HepG2 (cell line): ENCODE data around the gene PRDX4. TPM values are rescaled to one million over a fixed set of nuclear protein-coding genes. Genes with fewer than 3 reads are reported as not detected.
A peak's percentile ranks its signal among the peaks of the same experiment; 100 is the strongest.

Experiments
- ARID4A ChIP-seq: sonication (generic); formaldehyde crosslinking; IDR thresholded peaks from 2 replicates; pipeline ENCODE4 v1.5.0; 2020; ENCODE audit warnings: mild to moderate bottlenecking, missing genetic modification reagents, borderline replicate concordance
- BORCS8-MEF2B ChIP-seq: sonication (generic); formaldehyde crosslinking; IDR thresholded peaks from 2 replicates; pipeline ENCODE4 v1.8.0; 2022; ENCODE audit warnings: mild to moderate bottlenecking, missing genetic modification reagents
- CSRNP2 ChIP-seq: sonication (generic); formaldehyde crosslinking; conservative IDR thresholded peaks from 2 replicates; pipeline ENCODE4 v1.8.0; 2022; ENCODE audit warnings: low read depth, missing genetic modification reagents
- IRF9 ChIP-seq: sonication (generic); formaldehyde crosslinking; IDR thresholded peaks from 2 replicates; pipeline ENCODE4 v1.8.0; 2022; ENCODE audit warnings: missing genetic modification reagents, mild to moderate bottlenecking, borderline replicate concordance
- IRX3 ChIP-seq: sonication (generic); formaldehyde crosslinking; IDR thresholded peaks from 2 replicates; pipeline ENCODE4 v1.8.1; 2023; ENCODE audit warnings: mild to moderate bottlenecking, low read depth, missing genetic modification reagents, borderline replicate concordance
- NFE2L2 ChIP-seq: fragments of 150-350 bp; IDR thresholded peaks from 2 replicates; pipeline ENCODE4 v1.6.1; 2014; ENCODE audit warnings: low read length
- NFKB2 ChIP-seq: sonication (generic); formaldehyde crosslinking; IDR thresholded peaks from 2 replicates; pipeline ENCODE4 v1.4.0; 2020; ENCODE audit warnings: missing genetic modification reagents, borderline replicate concordance
- NR1H2 ChIP-seq: sonication (generic); formaldehyde crosslinking; IDR thresholded peaks from 2 replicates; pipeline ENCODE4 v1.8.1; 2022; ENCODE audit warnings: low read depth, missing genetic modification reagents, borderline replicate concordance
- RERE ChIP-seq: IDR thresholded peaks from 2 replicates; pipeline ENCODE4 v1.6.1; 2016; ENCODE audit warnings: low read depth, missing genetic modification reagents, missing compliant biosample characterization
- ZBTB2 ChIP-seq: sonication (generic); formaldehyde crosslinking; IDR thresholded peaks from 2 replicates; pipeline ENCODE4 v1.8.0; 2022; ENCODE audit warnings: low read depth, missing genetic modification reagents
- ZNF350 ChIP-seq: sonication (generic); formaldehyde crosslinking; IDR thresholded peaks from 2 replicates; pipeline ENCODE4 v1.4.0; 2020; ENCODE audit warnings: mild to moderate bottlenecking, low read depth, missing genetic modification reagents, borderline replicate concordance
- ZNF652 ChIP-seq: IDR thresholded peaks from 2 replicates; pipeline ENCODE4 v1.6.1; 2016; ENCODE audit warnings: low read depth, borderline replicate concordance
- polyA plus RNA-seq, 8 experiments: library from polyadenylated mRNA; depleted of rRNA in 3 of 8; stranded (reverse) in 7 of 8; unstranded in 1 of 8; fragments of >200 nt; fragmentation: Illumina TruSeq in 4 of 8; extraction: Trizol in 4 of 8; gene quantifications; 2 replicates each; pipeline versions ENCODE4 v1.2.1 to v1.2.3, GENCODE V29; 2011 to 2016; ENCODE audit warnings: low read depth in 4 of 8, missing spikeins in 1 of 8, mixed read lengths in 1 of 8; ENCODE audit not compliant: insufficient read depth in 1 of 8
- total RNA-seq, 5 experiments: library from RNA; depleted of rRNA; stranded (reverse); fragments of >200 nt; fragmentation: Illumina TruSeq; extraction: Trizol; gene quantifications; 2 replicates each; pipeline ENCODE4 v1.2.3, GENCODE V29; 2016; ENCODE audit warnings: low read depth in 1 of 5

Gene PRDX4
- total and polyA plus RNA-seq, 2 of the 13 experiments (the other 11 are each of a cell fraction or from before 2014, with no cell fraction given), result 217 to 252 TPM

GRCh38 chrX:23667239-23668177 lies at the start of gene PRDX4 (continued):
- peak; percentile 77 for TF ChIP-seq ARID4A
- peak; percentile 82; the same call in 1 of the 2 replicates for TF ChIP-seq NFKB2
- no peak; the same call in 1 of the 2 replicates for TF ChIP-seq CSRNP2 (CRISPR knock-in tag)
- TF ChIP-seq NR1H2 (CRISPR knock-in tag), result no peak
- TF ChIP-seq IRF9 (CRISPR knock-in tag), result no peak
- TF ChIP-seq RERE, result no peak
- TF ChIP-seq NFE2L2, result no peak
- TF ChIP-seq BORCS8-MEF2B (CRISPR knock-in tag), result peak; percentile 42; the same call in 1 of the 2 replicates
- no peak for TF ChIP-seq IRX3 (CRISPR knock-in tag)
- TF ChIP-seq ZNF652, result no peak
- TF ChIP-seq ZBTB2, result peak; percentile 49; the same call in 1 of the 2 replicates
- 0 out of 2 replicates have a peak, but pooled peaks have one; percentile 27 for TF ChIP-seq ZNF350 (CRISPR knock-in tag)
